ENCODE measurements around the gene SMOC1. TPM values are rescaled to one million over a fixed set of nuclear protein-coding genes. Genes with fewer than 3 reads are reported as not detected.

Gene SMOC1
- total RNA-seq, 1 experiment from 2014 or later = 0.68 TPM

GRCh38 chr14:69943084-69943780 is 64.0 kb downstream of the SMOC1 start:
- H3K27ac ChIP-seq (ENCODE audit: insufficient read length, low read depth, low read length) = no peak overlapping the region

More at GRCh38 chr14:69943084-69943780, 64.0 kb downstream of the SMOC1 start:
- Mint-ChIP-seq H3K4me3 (no peak overlapping the region), H3K4me1 (peaks cover 0 to 3% of the 10 kb centered on the region in 2 experiments; a peak in 1 of 4 replicates), H3K9me3 (peaks cover 17% of the 10 kb centered on the region in 2 experiments), H3K36me3 (ENCODE audit: insufficient read depth in 1 of 3, low read depth in 3 of 3) (peaks cover 0 to 13% (median 5%) of the 10 kb centered on the region in 3 experiments; a peak in 5 of 7 replicates), H3K27ac (no peak overlapping the region), H3K27me3 (ENCODE audit: low read depth) (peaks cover 6% of the 10 kb centered on the region)
- H4K20me1 ChIP-seq (ENCODE audit: control insufficient read depth, insufficient read depth, insufficient read length) = no peaks in the 10 kb centered on the region
- no peak overlapping the region for H4K8ac ChIP-seq (replicated peaks; ENCODE audit: insufficient read length, low read depth, low read length)
- H2BK20ac ChIP-seq (ENCODE audit: low read depth, low read length, poor library complexity, severe bottlenecking) = no peak overlapping the region
- H3K18ac ChIP-seq (ENCODE audit: insufficient read length, low read depth, low read length) = no peak overlapping the region
- H3K9me3 ChIP-seq (ENCODE audit: control insufficient read depth, low read depth, low read length) = no peaks in the 10 kb centered on the region
- no peak for TF ChIP-seq CTCF (conservative IDR thresholded peaks at IDR 0.05)
- H2AK5ac ChIP-seq (ENCODE audit: insufficient read length, low read length) = no peak overlapping the region
- no peak overlapping the region for H4K5ac ChIP-seq (ENCODE audit: insufficient read length, low read depth, low read length)
- no peaks in the 10 kb centered on the region for H3K79me1 ChIP-seq (ENCODE audit: insufficient read depth, low read depth, low read length, poor library complexity, severe bottlenecking)
- DNase-seq = no peak
- no peak overlapping the region for H3K9ac ChIP-seq (ENCODE audit: extremely low read depth, insufficient read length, low read length)
- H2BK12ac ChIP-seq (ENCODE audit: insufficient read length, low read depth, low read length) = no peak overlapping the region
- H3K23ac ChIP-seq (ENCODE audit: insufficient read length, low read depth, low read length) = no peak overlapping the region
- no peak overlapping the region for H2AFZ ChIP-seq (ENCODE audit: low read length)
- H2BK120ac ChIP-seq (ENCODE audit: low read depth, low read length, poor library complexity, severe bottlenecking) = no peak overlapping the region
- no peaks in the 10 kb centered on the region for H3K27me3 ChIP-seq (ENCODE audit: insufficient read depth, low read length)
- no peak overlapping the region for H3T11ph ChIP-seq (ENCODE audit: low read length)
- H3K4ac ChIP-seq (ENCODE audit: low read depth, low read length) = no peak overlapping the region
- no peak overlapping the region for H3K4me2 ChIP-seq (ENCODE audit: insufficient read depth, insufficient read length, low read length)
- H3K14ac ChIP-seq (ENCODE audit: insufficient read depth, low read length) = no peak overlapping the region
- no peaks in the 10 kb centered on the region for H3K4me1 ChIP-seq (ENCODE audit: insufficient read depth, low read length)
- H4K91ac ChIP-seq (ENCODE audit: insufficient read length, low read depth, low read length) = no peak overlapping the region
- H3K79me2 ChIP-seq (ENCODE audit: insufficient read depth, low read length) = no peaks in the 10 kb centered on the region
- no peaks in the 10 kb centered on the region for H3K23me2 ChIP-seq (ENCODE audit: insufficient read length, low read depth, low read length, poor library complexity, severe bottlenecking)
- no CpG with 5 or more reads among the region's 12 CpGs for WGBS (ENCODE audit: extremely low coverage, insufficient read length, low lambda C conversion rate)
- H3K56ac ChIP-seq (ENCODE audit: insufficient read length, low read depth, low read length) = no peak overlapping the region
- H2BK5ac ChIP-seq (ENCODE audit: insufficient read length, low read length) = no peak overlapping the region
- no peak overlapping the region for H2BK15ac ChIP-seq (ENCODE audit: low read depth, low read length)

All from H9 (cell line).